GM20000 (cell line): Measurements from ENCODE around the gene FTH1.

Experiments
- DNase-seq: peaks from one replicate; pipeline ENCODE4 v3.0.0; 2012; ENCODE audit warnings: low spot score
- CTCF ChIP-seq: IDR thresholded peaks from 2 replicates; pipeline ENCODE4 v1.5.1; 2012; ENCODE audit warnings: mild to moderate bottlenecking, control low read depth; ENCODE audit errors: extremely low read depth, missing control alignments

Gene FTH1

GRCh38 chr11:61921446-61921845, 46.0 kb downstream of the FTH1 start:
- no peak for TF ChIP-seq CTCF
- DNase-seq = no peak

GRCh38 chr11:61919705-61920631, 47.5 kb downstream of the FTH1 start:
- TF ChIP-seq CTCF = no peak
- DNase-seq = no peak

GRCh38 chr11:61918938-61919704, 48.3 kb downstream of the FTH1 start:
- no peak for TF ChIP-seq CTCF
- peak; percentile 14 for DNase-seq

GRCh38 chr11:61918251-61918937, 49.0 kb downstream of the FTH1 start:
- no peak for TF ChIP-seq CTCF
- DNase-seq = peak; percentile 25

GRCh38 chr11:61917334-61918109, 49.9 kb downstream of the FTH1 start, which contains the start of gene RAB3IL1:
TSS of gene RAB3IL1 (minus strand) at chr11:61917566. CDS start at chr11:61917367, 199 bp downstream.
- TF ChIP-seq CTCF = no peak
- peak; percentile 51 for DNase-seq

- peak; percentile 51 for DNase-seq
- TF ChIP-seq CTCF = no peak
Observed at GRCh38 chr11:61916737-61917333, 50.6 kb downstream of the FTH1 start.
